EH (cell line): ENCODE results near the gene MARVELD2.
"Not testable (repeated sequence)": the region's sequence is repeated elsewhere in the genome, so short reads cannot be mapped to it uniquely, and the experiment has no call there.

Experiments used
- DNase-seq: peaks from one replicate; pipeline ENCODE4 v3.0.0-alpha.2; 2015; ENCODE audit warnings: low read depth

Gene MARVELD2

GRCh38 chr5:69449511-69449910 is 34.6 kb downstream of the MARVELD2 start:
- no peak for DNase-seq

- DNase-seq, result peak; percentile 87
Observed at GRCh38 chr5:69450116-69450515, 35.2 kb downstream of the MARVELD2 start.

- not testable (repeated sequence) for DNase-seq
Observed at GRCh38 chr5:69450527-69450926, 35.6 kb downstream of the MARVELD2 start.

GRCh38 chr5:69451941-69452647 is 37.2 kb downstream of the MARVELD2 start:
- no peak for DNase-seq

- not testable (repeated sequence) for DNase-seq
Observed at GRCh38 chr5:69453487-69453886, 38.6 kb downstream of the MARVELD2 start.

- no peak for DNase-seq
Observed at GRCh38 chr5:69454460-69455249, 39.7 kb downstream of the MARVELD2 start.

- DNase-seq, result not testable (repeated sequence)
Observed at GRCh38 chr5:69455428-69455988, 40.6 kb downstream of the MARVELD2 start.

- no peak for DNase-seq
Observed at GRCh38 chr5:69462170-69462569, 47.3 kb downstream of the MARVELD2 start.

- not testable (repeated sequence) for DNase-seq
Observed at GRCh38 chr5:69466375-69466774, 51.5 kb downstream of the MARVELD2 start.

- no peak for DNase-seq
Observed at GRCh38 chr5:69467442-69468225, 52.7 kb downstream of the MARVELD2 start.

- DNase-seq, result no peak
Observed at GRCh38 chr5:69468631-69469030, 53.7 kb downstream of the MARVELD2 start.

GRCh38 chr5:69471516-69471915 is 56.6 kb downstream of the MARVELD2 start:
- DNase-seq, result not testable (repeated sequence)

- not testable (repeated sequence) for DNase-seq
Observed at GRCh38 chr5:69472535-69473143, 57.7 kb downstream of the MARVELD2 start.

GRCh38 chr5:69477170-69477569 is 62.3 kb downstream of the MARVELD2 start:
- DNase-seq, result no peak

GRCh38 chr5:69478296-69478695 is 63.4 kb downstream of the MARVELD2 start:
- DNase-seq, result not testable (repeated sequence)

GRCh38 chr5:69484891-69485290 is 70.0 kb downstream of the MARVELD2 start:
- peak; percentile 47 for DNase-seq

GRCh38 chr5:69485471-69485870 is 70.6 kb downstream of the MARVELD2 start:
- DNase-seq, result no peak

GRCh38 chr5:69489246-69489645 is 74.3 kb downstream of the MARVELD2 start:
- DNase-seq, result no peak

GRCh38 chr5:69491027-69491426 is 76.1 kb downstream of the MARVELD2 start:
- no peak for DNase-seq

- DNase-seq, result no peak
Observed at GRCh38 chr5:69491838-69492390, 77.0 kb downstream of the MARVELD2 start.

GRCh38 chr5:69492391-69492922 is 77.5 kb downstream of the MARVELD2 start, which contains the start of gene OCLN:
Gene OCLN (plus strand): TSS chr5:69492790. CDS start chr5:69504245, 11,455 bp downstream.
- peak; percentile 14 for DNase-seq
